Measurements from ENCODE around the gene INF2. TPM values are rescaled to one million over a fixed set of nuclear protein-coding genes. Genes with fewer than 3 reads are reported as not detected.

The INF2 gene
- total and polyA plus RNA-seq, 9 of the 15 experiments (the other 6 are each of a cell fraction or from before 2014, with no cell fraction given) = 0.56 to 31.3 (median 7.8) TPM

GRCh38 chr14:104752735-104753527, 63.5 kb downstream of the INF2 start, which contains the start of gene SIVA1 (continued):
- no peak for TF ChIP-seq UBTF (IDR thresholded peaks at IDR 0.05; ENCODE audit: borderline replicate concordance in 1 of 2, low read depth in 2 of 2, low read length in 2 of 2)
- no peak for TF ChIP-seq SRSF7 (optimal IDR thresholded peaks at IDR 0.05; ENCODE audit: low read depth, low read length)
- TF ChIP-seq PHB (CRISPR knock-in tag; IDR thresholded peaks at IDR 0.05) = no peak
- TF ChIP-seq MED1 (CRISPR knock-in tag; IDR thresholded peaks at IDR 0.05; ENCODE audit: borderline replicate concordance) = no peak
- peak; percentile 86 for TF ChIP-seq POLR2G (IDR thresholded peaks at IDR 0.05; ENCODE audit: low read depth, low read length)
- no peak for TF ChIP-seq SNIP1 (IDR thresholded peaks at IDR 0.05; ENCODE audit: low read depth)
- TF ChIP-seq ZNF143 (CRISPR knock-in tag; IDR thresholded peaks at IDR 0.05) = no peak
- TF ChIP-seq ZNF133 (CRISPR knock-in tag; IDR thresholded peaks at IDR 0.05) = no peak
- peak; percentile 98 for TF ChIP-seq CREM (IDR thresholded peaks at IDR 0.05; ENCODE audit: low read depth)
- TF ChIP-seq TAF15 (IDR thresholded peaks at IDR 0.05; ENCODE audit: low read depth, low read length) = no peak
- no peak for TF ChIP-seq ZNF766 (CRISPR knock-in tag; conservative IDR thresholded peaks at IDR 0.05)
- TF ChIP-seq, protein P1, sequence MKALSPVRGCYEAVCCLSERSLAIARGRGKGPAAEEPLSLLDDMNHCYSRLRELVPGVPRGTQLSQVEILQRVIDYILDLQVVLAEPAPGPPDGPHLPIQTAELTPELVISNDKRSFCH (CRISPR knock-in tag; IDR thresholded peaks at IDR 0.05) = no peak
- TF ChIP-seq, protein P1 (tag; IDR thresholded peaks at IDR 0.05) = peak; percentile 27; the same call in 1 of the 2 replicates
- TF ChIP-seq KAT7 (CRISPR knock-in tag; IDR thresholded peaks at IDR 0.05; ENCODE audit: borderline replicate concordance) = no peak
- TF ChIP-seq ZBTB9 (CRISPR knock-in tag; IDR thresholded peaks at IDR 0.05) = no peak
- no peak for TF ChIP-seq GATA2 (CRISPR knock-in tag; IDR thresholded peaks at IDR 0.05)
- no peak for TF ChIP-seq PPARD (CRISPR knock-in tag; IDR thresholded peaks at IDR 0.05)
- no peak for TF ChIP-seq ZBTB17 (CRISPR knock-in tag; IDR thresholded peaks at IDR 0.05)
- no peak for TF ChIP-seq SOX6 (IDR thresholded peaks at IDR 0.05)
- no peak for TF ChIP-seq HOMEZ (CRISPR knock-in tag; IDR thresholded peaks at IDR 0.05)
- TF ChIP-seq ZKSCAN1 (IDR thresholded peaks at IDR 0.05; ENCODE audit: low read depth, low read length) = 0 out of 2 replicates have a peak, but pooled peaks have one; percentile 16
- TF ChIP-seq SMARCB1 (IDR thresholded peaks at IDR 0.05; ENCODE audit: insufficient read length, low read depth) = no peak
- no peak for TF ChIP-seq OTX1 (CRISPR knock-in tag; IDR thresholded peaks at IDR 0.05)
- TF ChIP-seq SLC30A9 (CRISPR knock-in tag; IDR thresholded peaks at IDR 0.05) = no peak

All from K562 (cell line).